Activated T-cell treated with anti-CD3 and anti-CD28 coated beads, Interleukin-2, amount 50 U/mL, for 72 hours (primary cell): Measurements from ENCODE around the gene CHRNB2. TPM values are rescaled to one million over a fixed set of nuclear protein-coding genes. Genes with fewer than 3 reads are reported as not detected.
"Not testable (repeated sequence)": the region's sequence is repeated elsewhere in the genome, so short reads cannot be mapped to it uniquely, and the experiment has no call there.

Source experiments
- ATAC-seq, 2 donors: fragments of 150-1000 bp; cut with Tn5 transposase; replicated peaks in 1 of 2; 2 replicates each; pipeline ENCODE4 v1.10.0; 2021; ENCODE audit warnings: moderate library complexity in 2 of 2, mild to moderate bottlenecking in 1 of 2
- DNase-seq, 2 donors: peaks; one replicate each; pipeline ENCODE4 v3.0.0; 2021 to 2022; ENCODE audit warnings: mixed read lengths in 1 of 2
- H3K27ac Mint-ChIP-seq: one replicate; pipeline ENCODE4 v1.8.0; 2022; ENCODE audit warnings: mild to moderate bottlenecking, moderate library complexity, mixed read lengths
- H3K27me3 Mint-ChIP-seq: one replicate; pipeline ENCODE4 v1.8.0; 2022; ENCODE audit warnings: low read depth, mixed read lengths
- H3K36me3 Mint-ChIP-seq, 2 donors: one replicate each; pipeline ENCODE4 v1.8.0; 2022; ENCODE audit warnings: mixed read lengths in 2 of 2, mild to moderate bottlenecking in 1 of 2; ENCODE audit not compliant: insufficient read depth in 2 of 2
- H3K4me1 Mint-ChIP-seq: one replicate; pipeline ENCODE4 v1.8.0; 2022; ENCODE audit warnings: low read depth, mixed read lengths
- H3K4me3 Mint-ChIP-seq, 2 donors: one replicate each; pipeline ENCODE4 v1.8.0; 2022; ENCODE audit warnings: mild to moderate bottlenecking in 2 of 2, mixed read lengths in 2 of 2, moderate library complexity in 2 of 2
- H3K9me3 Mint-ChIP-seq, 2 donors: one replicate each; pipeline ENCODE4 v1.8.0; 2022; ENCODE audit warnings: mixed read lengths in 2 of 2
- total RNA-seq, 2 donors: library from RNA; stranded (reverse); gene quantifications; one replicate each; pipeline ENCODE4 v1.2.3, GENCODE V29; 2022

The CHRNB2 gene
- total RNA-seq: under 1 TPM in 1 of 2 donors, not detected in 1; 0.05 TPM

- no peaks in the 10 kb centered on the region for H3K36me3 Mint-ChIP-seq
- H3K27me3 Mint-ChIP-seq: peaks cover 29% of the 10 kb centered on the region
- H3K4me3 Mint-ChIP-seq: peak within 1 kb of the TSS; percentile 71 to 74
- H3K9me3 Mint-ChIP-seq: no peaks in the 10 kb centered on the region
- no peak within 1 kb of the TSS for H3K27ac Mint-ChIP-seq
- ATAC-seq: peak; percentile 88
- DNase-seq: peak; percentile 80 to 85
- H3K4me1 Mint-ChIP-seq: peaks cover 10% of the 10 kb centered on the region
Observed at GRCh38 chr1:154567386-154568156, at the start of gene CHRNB2. Gene CHRNB2 (plus strand): TSS chr1:154567778. CDS start chr1:154568045, 267 bp downstream.

GRCh38 chr1:154519591-154519991 lies 48.0 kb upstream of the CHRNB2 start:
- ATAC-seq: no peak
- H3K27ac Mint-ChIP-seq: no peak overlapping the region

GRCh38 chr1:154520333-154520732 lies 47.2 kb upstream of the CHRNB2 start:
- peaks cover 26% of the 10 kb centered on the region for H3K27me3 Mint-ChIP-seq
- no peak for DNase-seq
- H3K27ac Mint-ChIP-seq: no peak overlapping the region
- no peak for ATAC-seq
- no peaks in the 10 kb centered on the region for H3K36me3 Mint-ChIP-seq
- H3K4me1 Mint-ChIP-seq: no peaks in the 10 kb centered on the region
- H3K4me3 Mint-ChIP-seq: no peak overlapping the region
- H3K9me3 Mint-ChIP-seq: no peaks in the 10 kb centered on the region

More at GRCh38 chr1:154519591-154519991, 48.0 kb upstream of the CHRNB2 start:
- H3K36me3 Mint-ChIP-seq: no peaks in the 10 kb centered on the region
- no peaks in the 10 kb centered on the region for H3K9me3 Mint-ChIP-seq
- no peak for DNase-seq
- no peaks in the 10 kb centered on the region for H3K4me1 Mint-ChIP-seq
- H3K4me3 Mint-ChIP-seq: no peak overlapping the region
- peaks cover 28% of the 10 kb centered on the region for H3K27me3 Mint-ChIP-seq

- peaks cover 16% of the 10 kb centered on the region for H3K27me3 Mint-ChIP-seq
- H3K4me1 Mint-ChIP-seq: no peaks in the 10 kb centered on the region
- no peaks in the 10 kb centered on the region for H3K9me3 Mint-ChIP-seq
- H3K36me3 Mint-ChIP-seq: no peaks in the 10 kb centered on the region
- H3K4me3 Mint-ChIP-seq: no peak overlapping the region
- no peak for DNase-seq
- no peak for ATAC-seq
- no peak overlapping the region for H3K27ac Mint-ChIP-seq
Observed at GRCh38 chr1:154521695-154522094, 45.9 kb upstream of the CHRNB2 start.

GRCh38 chr1:154524881-154525280 lies 42.7 kb upstream of the CHRNB2 start:
- Mint-ChIP-seq H3K9me3 (no peaks in the 10 kb centered on the region), H3K4me1 (no peaks in the 10 kb centered on the region), H3K36me3 (no peaks in the 10 kb centered on the region), H3K27ac (no peak overlapping the region), H3K27me3 (peaks cover 11% of the 10 kb centered on the region), H3K4me3 (no peak overlapping the region)
- ATAC-seq (no peak), DNase-seq (no peak)

- no peak for ATAC-seq
- Mint-ChIP-seq H3K27ac (no peak overlapping the region), H3K4me3 (no peak overlapping the region), H3K9me3 (no peaks in the 10 kb centered on the region), H3K27me3 (peaks cover under 1% of the 10 kb centered on the region), H3K4me1 (no peaks in the 10 kb centered on the region), H3K36me3 (no peaks in the 10 kb centered on the region)
- DNase-seq: no peak
Observed at GRCh38 chr1:154527192-154527591, 40.4 kb upstream of the CHRNB2 start.

GRCh38 chr1:154529308-154529707 lies 38.3 kb upstream of the CHRNB2 start:
- H3K27ac Mint-ChIP-seq: no peak overlapping the region
- no peak for ATAC-seq

GRCh38 chr1:154531950-154532349 lies 35.6 kb upstream of the CHRNB2 start:
- peaks cover 19% of the 10 kb centered on the region for H3K27me3 Mint-ChIP-seq
- DNase-seq, H3K27ac Mint-ChIP-seq, ATAC-seq, H3K4me3 Mint-ChIP-seq, H3K9me3 Mint-ChIP-seq, H3K4me1 Mint-ChIP-seq, H3K36me3 Mint-ChIP-seq: not testable (repeated sequence)

More at GRCh38 chr1:154529308-154529707, 38.3 kb upstream of the CHRNB2 start:
- no peaks in the 10 kb centered on the region for H3K36me3 Mint-ChIP-seq
- H3K9me3 Mint-ChIP-seq: no peaks in the 10 kb centered on the region
- H3K4me1 Mint-ChIP-seq: no peaks in the 10 kb centered on the region
- H3K27me3 Mint-ChIP-seq: peaks cover 3% of the 10 kb centered on the region
- no peak for DNase-seq
- no peak overlapping the region for H3K4me3 Mint-ChIP-seq

- Mint-ChIP-seq H3K9me3 (no peaks in the 10 kb centered on the region), H3K36me3 (no peaks in the 10 kb centered on the region), H3K4me3 (no peak overlapping the region), H3K4me1 (no peaks in the 10 kb centered on the region), H3K27me3 (peaks cover 19% of the 10 kb centered on the region), H3K27ac (no peak overlapping the region)
- no peak for ATAC-seq
- DNase-seq: no peak
Observed at GRCh38 chr1:154533952-154534844, 33.4 kb upstream of the CHRNB2 start.

GRCh38 chr1:154536570-154536969 lies 31.0 kb upstream of the CHRNB2 start:
- no peak overlapping the region for H3K4me3 Mint-ChIP-seq
- H3K4me1 Mint-ChIP-seq: no peaks in the 10 kb centered on the region
- H3K9me3 Mint-ChIP-seq: no peaks in the 10 kb centered on the region
- ATAC-seq (no peak), DNase-seq (no peak)
- no peak overlapping the region for H3K27ac Mint-ChIP-seq
- H3K36me3 Mint-ChIP-seq: no peaks in the 10 kb centered on the region
- peaks cover 31% of the 10 kb centered on the region for H3K27me3 Mint-ChIP-seq

GRCh38 chr1:154539486-154540483 lies 27.8 kb upstream of the CHRNB2 start:
- ATAC-seq (no peak), DNase-seq (no peak)
- Mint-ChIP-seq H3K9me3 (no peaks in the 10 kb centered on the region), H3K4me1 (no peaks in the 10 kb centered on the region), H3K4me3 (no peak overlapping the region), H3K27ac (no peak overlapping the region), H3K36me3 (no peaks in the 10 kb centered on the region), H3K27me3 (peaks cover 32% of the 10 kb centered on the region)

GRCh38 chr1:154541231-154541630 lies 26.3 kb upstream of the CHRNB2 start:
- Mint-ChIP-seq H3K36me3 (no peaks in the 10 kb centered on the region), H3K9me3 (no peaks in the 10 kb centered on the region), H3K4me3 (no peak overlapping the region), H3K4me1 (no peaks in the 10 kb centered on the region), H3K27ac (no peak overlapping the region), H3K27me3 (peaks cover 20% of the 10 kb centered on the region)
- ATAC-seq: no peak
- DNase-seq: no peak
